Measurements from ENCODE around the gene BACE2.

- TF ChIP-seq TOX (CRISPR knock-in tag; IDR thresholded peaks at IDR 0.05; ENCODE audit: borderline replicate concordance) (no peak), CREB5 (CRISPR knock-in tag; IDR thresholded peaks at IDR 0.05; ENCODE audit: low read depth) (no peak), ARNTL (CRISPR knock-in tag; IDR thresholded peaks at IDR 0.05; ENCODE audit: borderline replicate concordance, low read depth) (no peak), ESRRG (CRISPR knock-in tag; IDR thresholded peaks at IDR 0.05) (no peak)
Observed at GRCh38 chr21:41317063-41317392, 149.1 kb downstream of the BACE2 start.

All from SK-N-SH treated with all-trans-retinoic acid at 6 μM for 48 hours (cell line).